Testis (tissue), 2 donors: ENCODE measurements around the gene RMDN2.

Experiments used
- POLR2A ChIP-seq: fragments of 450-650 bp; IDR thresholded peaks from one replicate; pipeline ENCODE4 v1.6.1; 2017; ENCODE audit warnings: antibody characterized with exemption, mild to moderate bottlenecking, moderate library complexity
- TF ChIP-seq, protein P1 (sequence below), 3 experiments: fragments of 450-650 bp in 2 of 3; fragments of 200-600 bp in 1 of 3; sonication (generic) in 1 of 3; IDR thresholded peaks; one replicate each; pipeline ENCODE4 v1.5.1; 2016 to 2019; ENCODE audit warnings: antibody characterized with exemption in 3 of 3, mild to moderate bottlenecking in 2 of 3, moderate library complexity in 1 of 3

DNA sequence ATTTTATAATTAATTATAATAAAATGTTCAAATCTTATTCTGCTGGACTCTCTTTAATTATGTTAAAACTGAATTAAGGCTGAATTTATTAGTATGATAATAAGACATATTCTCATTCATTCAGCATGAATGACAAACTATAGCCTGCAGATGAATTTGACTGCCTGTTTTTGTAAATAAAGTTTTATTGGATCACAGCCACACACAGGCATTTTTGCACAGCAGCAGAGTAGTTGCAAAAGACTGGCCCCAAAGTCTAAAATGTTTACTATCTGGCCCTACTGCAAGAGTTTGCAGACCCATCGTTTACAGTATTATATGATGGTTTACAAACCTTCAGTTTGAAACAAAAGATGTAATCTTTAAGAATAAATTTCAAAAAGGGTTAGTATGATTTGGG lies 58.6 kb downstream of the RMDN2 start:
- TF ChIP-seq, protein P1, sequence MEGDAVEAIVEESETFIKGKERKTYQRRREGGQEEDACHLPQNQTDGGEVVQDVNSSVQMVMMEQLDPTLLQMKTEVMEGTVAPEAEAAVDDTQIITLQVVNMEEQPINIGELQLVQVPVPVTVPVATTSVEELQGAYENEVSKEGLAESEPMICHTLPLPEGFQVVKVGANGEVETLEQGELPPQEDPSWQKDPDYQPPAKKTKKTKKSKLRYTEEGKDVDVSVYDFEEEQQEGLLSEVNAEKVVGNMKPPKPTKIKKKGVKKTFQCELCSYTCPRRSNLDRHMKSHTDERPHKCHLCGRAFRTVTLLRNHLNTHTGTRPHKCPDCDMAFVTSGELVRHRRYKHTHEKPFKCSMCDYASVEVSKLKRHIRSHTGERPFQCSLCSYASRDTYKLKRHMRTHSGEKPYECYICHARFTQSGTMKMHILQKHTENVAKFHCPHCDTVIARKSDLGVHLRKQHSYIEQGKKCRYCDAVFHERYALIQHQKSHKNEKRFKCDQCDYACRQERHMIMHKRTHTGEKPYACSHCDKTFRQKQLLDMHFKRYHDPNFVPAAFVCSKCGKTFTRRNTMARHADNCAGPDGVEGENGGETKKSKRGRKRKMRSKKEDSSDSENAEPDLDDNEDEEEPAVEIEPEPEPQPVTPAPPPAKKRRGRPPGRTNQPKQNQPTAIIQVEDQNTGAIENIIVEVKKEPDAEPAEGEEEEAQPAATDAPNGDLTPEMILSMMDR (IDR thresholded peaks at IDR 0.05), result no peak
- TF ChIP-seq POLR2A, result no peak
